Activated CD8-positive, alpha-beta memory T cell treated with anti-CD3 and anti-CD28 coated beads for 4 hours (primary cell): ENCODE results near the gene ARMH1.
"Not testable (repeated sequence)": the region's sequence is repeated elsewhere in the genome, so short reads cannot be mapped to it uniquely, and the experiment has no call there.

ENCODE experiments used
- DNase-seq, 2 donors: peaks; one replicate each; pipeline ENCODE4 v3.0.0-alpha.2; 2020; ENCODE audit warnings: low read depth in 2 of 2

The ARMH1 gene

DNA sequence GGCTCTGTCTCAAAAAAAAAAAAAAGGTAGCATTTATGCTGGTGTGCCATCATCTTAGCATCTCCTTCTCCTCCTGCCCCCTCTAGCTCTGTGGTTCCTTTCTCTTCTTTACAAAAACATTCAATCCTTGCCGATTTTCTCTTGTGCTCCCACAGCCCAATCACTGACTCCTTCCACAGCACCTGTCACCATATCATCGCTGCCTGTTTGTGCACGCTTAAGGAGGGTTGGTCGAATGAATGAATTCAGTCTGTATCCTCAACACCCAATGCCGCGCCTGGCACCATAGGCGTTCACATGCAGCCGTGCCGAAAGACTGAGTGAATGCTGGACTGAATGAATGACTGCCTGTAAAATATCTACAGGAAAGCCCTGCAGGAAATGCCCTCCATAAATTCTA lies 48.5 kb downstream of the ARMH1 start:
- DNase-seq, result no peak

DNA sequence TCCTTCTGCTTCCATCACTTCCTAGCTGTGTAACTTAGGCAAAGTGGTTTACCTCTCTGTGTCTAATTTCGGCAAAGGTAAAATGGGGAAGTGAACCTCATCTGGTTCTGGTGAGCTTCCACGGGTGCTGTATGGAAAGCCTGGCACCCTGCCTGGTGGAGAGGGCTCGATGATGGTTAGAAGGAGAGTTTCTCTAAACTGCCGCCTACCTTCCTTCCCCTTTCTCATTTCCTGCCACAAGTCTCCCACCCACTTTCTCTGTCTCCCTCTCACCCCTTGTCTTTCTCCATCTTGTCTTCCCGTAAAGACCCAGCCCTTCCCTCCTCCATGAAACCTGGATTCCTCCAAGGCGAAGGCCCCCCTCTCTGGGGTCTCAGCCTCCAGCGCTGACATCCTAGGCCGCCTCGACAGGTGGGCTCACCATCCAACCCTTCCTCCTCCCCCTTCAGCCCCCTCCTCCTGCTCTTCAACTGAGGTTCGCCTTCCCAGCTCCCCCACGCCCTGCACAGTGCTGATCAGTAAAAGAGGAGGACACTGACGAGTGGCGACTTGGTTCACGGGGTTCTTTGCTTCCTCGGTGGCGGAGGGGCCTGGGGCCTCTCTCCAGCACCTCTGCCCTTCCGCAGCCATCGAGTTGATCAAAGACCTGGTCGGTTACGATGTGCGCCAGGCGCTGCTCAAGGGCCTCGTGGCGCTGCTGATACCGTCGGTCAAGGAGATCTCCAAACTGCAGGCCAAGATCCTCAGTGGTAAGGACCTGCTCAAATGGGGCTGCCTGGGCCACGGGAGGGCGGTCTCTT lies 49.2 kb downstream of the ARMH1 start:
- DNase-seq, result no peak

DNA sequence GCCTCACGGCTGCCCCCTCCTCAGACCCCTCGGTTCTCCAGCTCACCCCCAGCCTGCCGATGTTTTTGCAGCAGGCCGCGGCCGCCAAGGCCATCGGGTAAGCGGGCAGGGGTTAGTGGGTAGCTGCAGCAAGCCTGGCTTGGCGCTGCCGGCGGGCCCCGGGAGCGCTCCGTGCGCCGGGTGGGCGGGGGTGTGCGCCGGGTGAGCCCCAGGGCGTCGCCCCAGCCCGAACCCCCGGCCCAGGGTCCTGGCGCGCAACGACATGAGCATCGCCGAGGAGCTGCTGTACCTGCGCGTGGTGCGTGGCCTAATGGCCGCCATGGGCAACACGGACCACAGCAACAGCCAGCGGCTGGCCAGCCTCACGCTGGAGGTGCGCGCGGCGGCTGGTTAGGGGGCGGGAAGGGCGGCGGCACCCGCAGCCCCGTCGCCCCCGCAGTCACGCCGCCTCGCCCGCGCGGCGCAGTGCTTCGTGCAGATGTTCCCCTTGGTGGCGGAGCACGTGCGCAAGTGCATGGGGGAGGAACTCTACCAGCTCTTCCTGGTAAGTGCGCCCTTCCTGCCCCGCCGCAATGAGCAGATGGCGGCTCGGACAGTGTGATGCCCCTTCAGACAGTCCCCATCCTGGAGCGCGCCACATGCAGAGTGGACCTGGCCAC lies 49.9 kb downstream of the ARMH1 start:
- no peak for DNase-seq

DNA sequence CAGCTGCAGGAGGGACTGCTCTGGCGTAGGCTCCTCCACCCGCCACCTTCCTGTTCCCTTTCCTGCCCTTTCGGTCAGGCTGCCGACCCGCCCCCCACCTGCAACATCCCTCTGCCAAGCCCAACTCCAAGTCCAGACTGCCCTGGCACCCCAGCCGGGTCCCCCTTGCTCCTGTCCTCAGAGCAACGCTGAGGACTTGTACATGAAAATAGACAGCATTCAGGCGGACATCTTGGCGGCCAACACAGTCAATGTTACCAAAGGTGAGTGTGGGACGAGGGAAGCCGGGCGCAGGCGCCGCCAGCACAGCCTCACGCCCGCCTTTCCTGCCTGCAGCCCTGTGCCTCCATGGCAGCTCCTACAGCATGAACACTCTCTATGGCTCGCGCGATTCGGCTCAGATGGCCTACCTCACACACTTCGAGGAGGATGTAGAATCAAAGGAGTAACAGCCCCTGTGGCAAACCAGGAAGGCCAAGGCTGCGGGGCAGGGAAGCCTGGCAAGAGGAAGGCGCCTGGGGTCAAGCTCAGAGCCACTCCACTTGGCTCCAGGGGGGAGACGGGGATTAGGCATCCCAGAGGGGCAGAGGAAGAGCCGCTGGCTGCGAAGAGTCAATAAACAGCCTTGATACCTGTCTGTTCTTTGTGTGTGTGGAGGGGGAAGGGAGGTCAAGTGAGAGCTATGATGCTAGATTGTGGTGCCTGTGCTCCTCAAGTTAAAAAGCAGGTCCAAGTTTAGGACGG lies 50.6 kb downstream of the ARMH1 start:
- no peak for DNase-seq

DNA sequence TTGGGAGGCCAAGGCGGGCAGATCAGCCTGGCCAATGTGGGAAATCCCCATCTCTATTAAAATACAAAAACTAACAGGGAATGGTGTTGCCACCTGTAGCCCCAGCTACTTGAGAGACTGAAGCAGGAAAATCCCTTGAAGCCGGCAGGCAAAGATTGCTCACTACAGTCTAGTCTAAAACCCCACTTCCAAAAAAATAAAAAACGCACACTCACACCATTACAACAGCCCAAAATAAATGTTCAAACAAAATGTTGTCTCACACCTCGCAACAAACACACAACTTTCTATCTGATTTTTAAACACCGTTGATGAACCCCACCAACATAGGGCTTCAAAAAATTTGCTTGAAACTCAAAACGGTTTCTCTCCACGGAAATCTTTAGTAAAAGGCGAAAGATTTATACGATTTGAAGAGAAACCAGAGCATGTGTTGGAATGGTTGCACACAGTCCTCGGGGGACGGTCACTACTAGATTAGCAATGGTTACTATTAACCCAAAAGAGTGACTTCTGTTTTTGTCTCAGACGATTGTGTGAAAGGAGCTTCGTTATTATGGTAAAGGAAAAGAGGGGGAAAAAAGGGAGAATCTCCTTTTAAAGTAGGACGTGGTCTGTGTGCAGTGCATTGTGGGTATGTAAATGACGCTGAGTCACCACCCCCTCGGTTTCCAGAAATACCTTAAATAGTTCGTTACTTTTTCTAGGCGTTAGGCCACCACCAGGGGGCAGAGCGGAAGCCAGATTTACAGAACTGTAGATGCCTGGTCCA lies 56.4 kb downstream of the ARMH1 start, which contains the start of gene RNU5D-1:
Gene RNU5D-1 (minus strand): TSS at position 430 of the 772 bp plus-strand sequence.
- DNase-seq, result peak; percentile 86 to 88

DNA sequence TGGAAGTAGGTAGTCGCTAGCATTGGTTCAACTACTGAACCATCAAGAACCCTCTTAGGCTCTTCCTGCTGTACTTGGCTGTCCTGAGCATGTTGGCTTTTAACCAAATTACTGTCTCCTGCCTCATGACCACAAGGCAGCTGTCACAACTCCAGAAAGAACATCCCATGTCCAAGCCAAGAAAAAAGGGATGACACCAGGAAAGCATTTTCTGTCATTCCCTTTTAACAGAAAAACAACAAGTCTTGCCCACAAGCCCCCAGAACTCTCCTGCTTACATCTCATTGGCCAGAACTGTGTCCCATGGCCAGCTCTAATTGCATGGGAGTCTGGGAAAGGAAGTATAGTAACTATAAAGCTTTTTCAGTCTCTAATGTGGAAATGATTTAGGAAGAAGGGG lies 58.9 kb downstream of the ARMH1 start:
- DNase-seq, result no peak

DNA sequence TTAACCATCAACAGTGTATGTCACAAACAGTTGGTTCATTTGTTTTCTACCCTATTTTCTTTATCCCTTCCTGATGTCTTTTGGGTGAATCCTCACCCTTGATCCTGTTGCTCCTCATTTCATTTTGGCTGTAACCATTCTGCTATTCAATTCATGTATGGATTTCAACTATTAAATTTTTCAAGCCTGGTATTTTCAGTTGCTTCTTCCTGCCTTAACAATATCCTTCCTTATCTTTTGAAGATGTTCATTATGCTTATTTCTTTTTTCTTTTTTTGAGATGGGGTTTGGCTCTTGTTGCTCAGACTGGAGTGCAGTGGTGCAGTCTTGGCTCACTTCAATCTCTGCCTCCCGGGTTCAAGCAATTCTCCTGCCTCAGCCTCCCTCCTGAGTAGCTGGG lies 59.3 kb downstream of the ARMH1 start:
- no peak for DNase-seq

DNA sequence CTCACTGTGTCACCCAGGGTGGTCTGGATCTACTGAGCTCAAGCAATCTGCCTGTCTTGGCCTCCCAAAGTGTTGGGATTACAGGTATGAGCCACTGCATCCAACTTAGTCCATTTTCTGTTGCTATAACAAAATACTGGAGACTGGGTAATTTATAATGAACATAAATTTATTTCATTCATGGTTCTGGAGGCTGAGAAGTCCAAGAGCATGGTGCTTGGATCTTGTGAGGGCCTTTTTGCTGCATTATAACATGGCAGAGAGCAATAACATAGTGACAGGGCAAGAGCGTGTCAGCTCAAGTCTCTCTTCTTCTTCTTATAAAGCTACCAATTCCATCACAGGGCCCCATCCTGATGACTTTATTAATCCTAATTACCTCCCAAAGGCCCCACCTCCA lies 61.5 kb downstream of the ARMH1 start:
- no peak for DNase-seq

DNA sequence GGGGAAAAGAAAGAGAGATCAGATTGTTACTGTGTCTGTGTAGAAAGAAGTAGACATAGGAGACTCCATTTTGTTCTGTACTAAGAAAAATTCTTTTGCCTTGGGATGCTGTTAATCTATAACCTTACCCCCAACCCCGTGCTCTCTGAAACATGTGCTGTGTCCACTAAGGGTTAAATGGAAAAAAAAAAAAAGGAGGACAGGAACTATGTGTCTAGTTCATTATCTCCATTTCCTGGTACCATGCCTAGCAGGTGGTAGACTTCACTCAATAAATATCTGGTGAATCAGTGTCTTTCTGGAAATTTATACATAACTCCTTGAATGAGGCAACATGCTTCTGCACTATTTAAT lies 64.4 kb downstream of the ARMH1 start:
- not testable (repeated sequence) for DNase-seq

DNA sequence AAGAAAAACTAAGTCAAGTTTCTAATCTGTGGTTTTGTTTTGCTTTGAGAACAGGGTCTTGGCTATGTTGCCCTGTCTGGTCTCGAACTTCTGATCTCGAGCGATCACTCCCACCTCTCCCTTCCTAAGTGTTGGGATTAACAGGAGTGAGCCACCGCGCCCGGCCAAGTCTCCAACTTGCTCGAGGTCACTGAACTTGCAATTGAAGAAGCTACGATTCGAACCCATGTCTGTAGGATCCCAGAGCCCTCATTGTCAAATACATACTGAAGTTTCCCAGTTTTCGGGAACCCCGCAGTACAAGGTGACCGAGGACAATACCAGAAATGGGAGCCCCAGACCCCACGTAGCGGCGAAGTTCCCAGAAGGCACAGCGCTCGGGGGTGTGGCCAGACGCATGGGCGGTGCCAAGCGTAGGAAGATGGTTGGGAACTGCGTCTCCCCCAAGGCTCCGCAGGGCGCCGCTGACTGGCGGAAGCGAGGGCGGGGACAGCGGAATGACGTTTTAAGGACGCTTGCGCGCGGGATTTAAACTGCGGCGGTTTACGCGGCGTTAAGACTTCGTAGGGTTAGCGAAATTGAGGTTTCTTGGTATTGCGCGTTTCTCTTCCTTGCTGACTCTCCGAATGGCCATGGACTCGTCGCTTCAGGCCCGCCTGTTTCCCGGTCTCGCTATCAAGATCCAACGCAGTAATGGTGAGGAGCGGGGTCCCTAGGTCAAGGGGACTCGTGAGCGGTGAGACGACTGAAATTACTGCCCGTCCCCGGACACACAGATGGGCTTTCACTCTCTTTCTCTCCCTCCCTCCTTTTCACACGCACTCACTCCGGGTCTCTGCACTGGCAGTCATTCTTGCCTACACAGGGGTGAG lies 65.0 kb downstream of the ARMH1 start, which contains the start of gene KIF2C:
Gene KIF2C (plus strand): TSS at position 531 of the 872 bp plus-strand sequence. CDS start 96 bp downstream, at position 627.
- peak; percentile 92 to 95 for DNase-seq

DNA sequence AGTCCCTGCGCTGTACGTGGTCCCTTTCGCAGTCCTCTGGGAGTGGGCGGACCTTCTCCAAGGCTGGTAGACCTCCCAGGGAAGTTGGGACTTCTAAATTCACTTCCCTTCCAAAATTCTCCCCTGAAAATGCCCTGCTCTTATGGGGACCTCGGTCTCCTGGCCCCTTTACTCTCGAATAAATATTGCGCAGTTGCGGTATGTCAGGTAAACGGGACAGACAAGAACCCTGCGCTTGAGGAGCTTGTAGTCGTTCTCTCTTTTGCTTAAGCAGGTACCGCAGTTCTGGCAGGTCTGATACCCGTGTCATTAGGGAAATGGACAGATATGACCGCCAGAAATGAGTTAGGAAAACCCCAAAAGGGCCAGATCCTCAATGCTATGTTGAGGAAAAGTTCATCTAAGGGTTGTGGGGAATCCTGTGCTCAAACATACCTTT lies 65.7 kb downstream of the ARMH1 start:
- DNase-seq, result no peak

DNA sequence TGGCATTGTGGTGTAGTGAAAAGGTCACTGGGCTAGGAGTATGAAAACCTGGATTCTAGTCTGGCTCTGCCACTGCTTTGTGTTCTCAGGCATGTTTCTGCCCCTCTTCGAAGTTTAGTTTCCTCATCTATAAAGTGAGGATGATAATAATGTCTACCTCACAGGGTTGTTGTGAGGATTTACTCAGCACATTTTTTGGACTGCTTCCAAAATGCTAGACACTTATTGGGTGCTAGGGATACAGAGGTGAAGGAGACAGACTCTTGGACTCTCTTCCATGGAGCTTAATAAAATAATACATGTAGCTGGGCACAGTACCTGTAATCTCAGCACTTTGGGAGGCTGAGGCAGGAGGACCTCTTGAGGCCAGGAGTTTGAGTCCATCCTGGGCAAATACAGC lies 68.7 kb downstream of the ARMH1 start:
- no peak for DNase-seq

DNA sequence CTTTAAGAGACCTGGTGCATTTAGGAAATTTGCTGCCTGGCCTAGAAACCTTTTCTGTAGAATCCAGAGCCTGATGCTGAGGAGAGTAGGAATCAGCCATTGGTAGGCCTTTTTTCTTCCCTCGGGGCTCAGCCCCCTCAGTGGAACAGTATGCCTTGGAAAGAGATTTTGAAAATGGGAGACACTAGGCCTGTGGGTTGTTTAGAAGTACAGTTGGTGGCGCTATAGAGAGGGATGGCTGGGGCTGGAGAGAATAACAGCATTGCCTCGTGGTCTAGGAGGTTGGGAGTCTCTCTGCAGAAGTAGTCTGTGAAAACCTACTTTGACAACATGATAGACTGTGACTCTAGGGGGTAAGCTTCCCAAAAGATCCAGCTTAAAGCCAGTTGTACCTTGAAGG lies 73.4 kb downstream of the ARMH1 start:
- DNase-seq, result no peak

DNA sequence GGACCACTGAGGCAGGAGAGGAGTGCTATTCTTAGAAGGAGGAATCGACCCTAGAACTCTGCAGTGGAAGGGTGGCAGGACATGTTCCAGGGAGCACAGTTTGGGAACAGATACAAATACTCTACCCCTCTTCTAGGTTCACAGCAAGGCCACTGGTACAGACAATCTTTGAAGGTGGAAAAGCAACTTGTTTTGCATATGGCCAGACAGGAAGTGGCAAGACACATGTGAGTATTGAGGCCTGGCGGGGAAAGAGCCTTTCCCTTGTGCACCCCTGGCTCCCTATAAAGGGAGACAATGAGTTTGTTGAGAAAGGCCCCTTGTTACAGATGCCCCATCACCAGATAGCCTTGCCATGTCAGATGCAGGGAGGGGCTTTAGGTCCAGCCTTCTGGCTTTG lies 82.9 kb downstream of the ARMH1 start:
- no peak for DNase-seq

DNA sequence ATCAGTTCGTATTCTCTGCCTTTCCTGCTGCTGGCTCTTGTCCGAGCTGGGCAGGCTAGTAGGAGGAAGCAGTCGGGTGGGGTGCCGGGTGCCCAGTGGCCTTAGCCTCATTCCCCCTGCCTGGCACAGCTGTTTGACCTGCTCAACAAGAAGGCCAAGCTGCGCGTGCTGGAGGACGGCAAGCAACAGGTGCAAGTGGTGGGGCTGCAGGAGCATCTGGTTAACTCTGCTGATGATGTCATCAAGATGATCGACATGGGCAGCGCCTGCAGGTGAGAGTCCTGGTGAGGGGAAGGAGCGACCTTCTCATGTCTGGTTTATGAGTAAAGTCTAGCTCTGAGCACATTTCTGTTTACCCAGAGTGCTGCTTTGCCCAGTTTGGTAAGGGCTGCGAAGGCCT lies 84.6 kb downstream of the ARMH1 start:
- no peak for DNase-seq

DNA sequence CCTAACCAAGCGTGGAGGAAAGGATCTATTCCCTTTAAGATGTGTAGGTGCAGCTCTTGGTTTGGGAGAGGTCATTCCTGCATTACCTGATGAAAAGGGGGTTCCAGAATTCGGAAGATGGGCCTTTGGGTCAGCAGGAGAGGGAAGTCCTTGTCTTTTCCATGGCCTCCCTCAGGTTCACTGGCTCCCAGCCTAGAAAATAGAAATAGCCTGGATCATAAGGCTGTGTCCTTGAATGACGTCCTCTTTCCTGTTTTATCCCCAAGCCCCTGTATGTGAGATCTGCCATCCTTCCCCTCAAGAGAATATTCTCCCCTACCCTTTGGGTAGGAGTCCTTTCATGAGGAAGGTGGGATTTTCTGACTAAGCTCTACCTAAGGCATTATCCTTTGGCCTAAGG lies 86.4 kb downstream of the ARMH1 start:
- no peak for DNase-seq

DNA sequence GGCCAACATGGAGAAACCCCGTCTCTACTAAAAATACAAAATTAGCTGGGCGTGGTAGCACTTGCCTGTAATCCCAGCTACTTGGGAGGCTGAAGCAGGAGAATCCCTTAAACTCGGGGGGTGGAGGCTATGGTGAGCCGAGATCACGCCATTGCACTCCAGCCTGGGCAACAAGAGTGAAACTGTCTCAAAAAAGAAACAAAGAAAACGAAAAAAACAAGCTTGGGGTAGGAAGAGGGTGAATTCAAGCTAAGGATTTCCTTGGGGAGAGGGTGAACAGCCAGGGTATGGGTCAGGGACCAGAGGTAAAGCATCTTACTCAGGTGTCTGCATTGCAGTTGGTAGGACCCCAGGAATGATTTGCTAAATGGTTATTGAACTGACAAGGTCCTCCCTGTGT lies 91.9 kb downstream of the ARMH1 start:
- not testable (repeated sequence) for DNase-seq
